Activated B cell treated with CpG ODN at 0.5 μM for 24 hours (primary cell): ENCODE results near the gene HES6. TPM values are rescaled to one million over a fixed set of nuclear protein-coding genes. Genes with fewer than 3 reads are reported as not detected.

Source experiments
- ATAC-seq: fragments of 200-7000 bp; cut with Tn5 transposase; one replicate; pipeline ENCODE4 v1.10.0; 2021; ENCODE audit warnings: low read depth, mild to moderate bottlenecking, moderate library complexity
- CTCF ChIA-PET: fragments of 350-600 bp; sonication (Branson Sonifier 250); formaldehyde crosslinking; loops from one replicate; lab custom pipeline; 2021; ENCODE audit warnings: antibody characterized with exemption; lab: Charles Lee
- POLR2A ChIA-PET: fragments of 350-600 bp; sonication (Branson Sonifier 250); formaldehyde crosslinking; loops from one replicate; lab custom pipeline; 2021; ENCODE audit warnings: antibody characterized with exemption; lab: Charles Lee
- DNase-seq: peaks from one replicate; pipeline ENCODE4 v3.0.0; 2022
- H3K27ac Mint-ChIP-seq: one replicate; pipeline ENCODE4 v1.8.0; 2020; ENCODE audit warnings: mixed read lengths
- H3K27me3 Mint-ChIP-seq: one replicate; pipeline ENCODE4 v1.8.0; 2021; ENCODE audit warnings: mixed read lengths
- H3K36me3 Mint-ChIP-seq: one replicate; pipeline ENCODE4 v1.8.0; 2021; ENCODE audit warnings: low read depth, mixed read lengths
- H3K4me1 Mint-ChIP-seq: one replicate; pipeline ENCODE4 v1.8.0; 2021; ENCODE audit warnings: mixed read lengths
- H3K4me3 Mint-ChIP-seq: one replicate; pipeline ENCODE4 v1.8.0; 2020; ENCODE audit warnings: mild to moderate bottlenecking, mixed read lengths
- H3K9me3 Mint-ChIP-seq: one replicate; pipeline ENCODE4 v1.8.0; 2020; ENCODE audit warnings: mixed read lengths
- CTCF ChIP-seq: fragments of 200-600 bp; IDR thresholded peaks from one replicate; pipeline ENCODE4 v1.8.0; 2022; ENCODE audit warnings: antibody characterized with exemption, mild to moderate bottlenecking
- intact Hi-C: fragments of 100-400 bp; cut with micrococcal nuclease; formaldehyde crosslinking; loops from one replicate; pipeline ENCODE4 v1.15.1; 2024
- total RNA-seq: library from RNA; stranded (reverse); gene quantifications from 2 replicates; pipeline ENCODE4 v1.2.3, GENCODE V29; 2022

Gene HES6
- total RNA-seq, 1 donor from 2014 or later = 5.0 TPM

GRCh38 chr2:238271061-238271554, 31.3 kb upstream of the HES6 start:
- ATAC-seq = no peak
- H3K9me3 Mint-ChIP-seq = no peaks in the 10 kb centered on the region
- H3K4me3 Mint-ChIP-seq = no peak overlapping the region
- H3K27ac Mint-ChIP-seq = no peak overlapping the region
- no peaks in the 10 kb centered on the region for H3K27me3 Mint-ChIP-seq
- H3K36me3 Mint-ChIP-seq = peaks cover 82% of the 10 kb centered on the region
- TF ChIP-seq CTCF = no peak
- ChIA-PET POLR2A (no interaction called here), CTCF (no interaction called here)
- no peaks in the 10 kb centered on the region for H3K4me1 Mint-ChIP-seq
- intact Hi-C loops = no loop called here
- no peak for DNase-seq

- POLR2A ChIA-PET = no interaction called here
- no peaks in the 10 kb centered on the region for H3K4me1 Mint-ChIP-seq
- DNase-seq (no peak), ATAC-seq (no peak)
- H3K27me3 Mint-ChIP-seq = no peaks in the 10 kb centered on the region
- intact Hi-C loops = no loop called here
- CTCF ChIA-PET = no interaction called here
- H3K36me3 Mint-ChIP-seq = peaks cover 81% of the 10 kb centered on the region
- no peak overlapping the region for H3K27ac Mint-ChIP-seq
- no peak for TF ChIP-seq CTCF
- H3K4me3 Mint-ChIP-seq = no peak overlapping the region
- no peaks in the 10 kb centered on the region for H3K9me3 Mint-ChIP-seq
These were observed 30.8 kb upstream of the HES6 start for GRCh38 chr2:238270606-238271005.

- H3K9me3 Mint-ChIP-seq = no peaks in the 10 kb centered on the region
- H3K27ac Mint-ChIP-seq = no peak overlapping the region
- H3K4me3 Mint-ChIP-seq = no peak overlapping the region
- intact Hi-C loops = loop anchor here (10.0 kb wide), 1 partner anchor 495 kb away; no protein-coding TSS in a partner anchor
- TF ChIP-seq CTCF = no peak
- ATAC-seq (no peak), DNase-seq (no peak)
- peaks cover 74% of the 10 kb centered on the region for H3K36me3 Mint-ChIP-seq
- CTCF ChIA-PET = no interaction called here
- no peaks in the 10 kb centered on the region for H3K4me1 Mint-ChIP-seq
- H3K27me3 Mint-ChIP-seq = no peaks in the 10 kb centered on the region
- POLR2A ChIA-PET = no interaction called here
These were observed 29.9 kb upstream of the HES6 start for GRCh38 chr2:238269741-238270140.

GRCh38 chr2:238267884-238268680, 28.2 kb upstream of the HES6 start:
- Mint-ChIP-seq H3K4me3 (no peak overlapping the region), H3K9me3 (no peaks in the 10 kb centered on the region), H3K27ac (no peak overlapping the region), H3K27me3 (no peaks in the 10 kb centered on the region), H3K4me1 (peaks cover 3% of the 10 kb centered on the region), H3K36me3 (peaks cover 66% of the 10 kb centered on the region)
- CTCF ChIA-PET = no interaction called here
- DNase-seq (no peak), ATAC-seq (no peak)
- no peak for TF ChIP-seq CTCF
- intact Hi-C loops = loop anchor here (10.0 kb wide), 1 partner anchor 493 kb away; no protein-coding TSS in a partner anchor
- POLR2A ChIA-PET = no interaction called here

- no peaks in the 10 kb centered on the region for H3K27me3 Mint-ChIP-seq
- ChIA-PET CTCF (no interaction called here), POLR2A (no interaction called here)
- DNase-seq = no peak
- peaks cover 60% of the 10 kb centered on the region for H3K36me3 Mint-ChIP-seq
- H3K4me3 Mint-ChIP-seq = no peak overlapping the region
- H3K9me3 Mint-ChIP-seq = no peaks in the 10 kb centered on the region
- no peak for TF ChIP-seq CTCF
- no peak overlapping the region for H3K27ac Mint-ChIP-seq
- ATAC-seq = no peak
- H3K4me1 Mint-ChIP-seq = peaks cover 3% of the 10 kb centered on the region
- intact Hi-C loops = loop anchor here (10.0 kb wide), 1 partner anchor 493 kb away; no protein-coding TSS in a partner anchor
These were observed 27.5 kb upstream of the HES6 start for GRCh38 chr2:238267341-238267710.
